HepG2 (cell line): ENCODE measurements around the gene PSMD5. TPM values are rescaled to one million over a fixed set of nuclear protein-coding genes. Genes with fewer than 3 reads are reported as not detected.
A peak's percentile ranks its signal among the peaks of the same experiment; 100 is the strongest.

ENCODE experiments used
- ATAC-seq: fragments of 200-7000 bp; cut with Tn5 transposase; 3 replicates; pipeline ENCODE4 v1.9.1; 2020; ENCODE audit warnings: mild to moderate bottlenecking, moderate library complexity
- BruUV-seq: library from RNA; stranded (reverse); fragments of 400-500 nt; replicated peaks from 2 replicates; lab custom pipeline; 2021; lab: Mats Ljungman, UMichigan
- CTCF ChIA-PET: fragments of 300-600 bp; formaldehyde crosslinking; extraction: SDS; loops from one replicate; lab custom pipeline; 2021; ENCODE audit warnings: low total read pairs, inconsistent platforms, low intra/inter-chr PET ratio; lab: Yijun Ruan, JAX
- POLR2A ChIA-PET: fragments of 350-600 bp; sonication (Branson Sonifier 250); formaldehyde crosslinking; loops from one replicate; lab custom pipeline; 2020; ENCODE audit warnings: antibody characterized with exemption, inconsistent platforms; lab: Yijun Ruan, JAX
- DNase-seq: peaks from one replicate; pipeline ENCODE4 v3.0.0-alpha.2; 2015; ENCODE audit warnings: low spot score
- FAIRE-seq: peaks from 3 replicates; lab custom pipeline; 2011; peaks lifted over from hg19 to GRCh38; lab: Jason Lieb, UNC
- H2AFZ ChIP-seq: one replicate; pipeline ENCODE4 v1.6.1; 2011; ENCODE audit warnings: low read length, inconsistent platforms
- H3K27ac ChIP-seq: fragments of 300-600 bp; 3 replicates; pipeline ENCODE4 v1.8.0; 2011; ENCODE audit warnings: mixed run types, mild to moderate bottlenecking, mixed read lengths, low read length, inconsistent platforms; ENCODE audit not compliant: insufficient read depth; ENCODE audit errors: extremely low read length
- H3K27me3 ChIP-seq, 2 experiments: fragments of 200-600 bp in 1 of 2; 2 replicates in 1 of 2; 3 replicates in 1 of 2; pipeline versions ENCODE4 v1.6.0 to v1.8.0; 2011; ENCODE audit warnings: low read length in 2 of 2, mild to moderate bottlenecking in 2 of 2, moderate library complexity in 2 of 2, inconsistent platforms in 1 of 2; ENCODE audit not compliant: insufficient read depth in 2 of 2, control insufficient read depth in 1 of 2
- H3K36me3 ChIP-seq, 2 experiments: fragments of 200-600 bp in 1 of 2; replicated peaks in 1 of 2; 2 replicates in 1 of 2; 3 replicates in 1 of 2; pipeline versions ENCODE4 v1.5.1 to v1.8.0; 2011; ENCODE audit warnings: low read length in 2 of 2, inconsistent platforms in 1 of 2; ENCODE audit not compliant: insufficient read depth in 2 of 2, control insufficient read depth in 1 of 2
- H3K4me1 ChIP-seq: 2 replicates; pipeline ENCODE4 v1.5.1; 2012; ENCODE audit warnings: low read length, inconsistent platforms; ENCODE audit not compliant: insufficient read depth
- H3K4me2 ChIP-seq: 2 replicates; pipeline ENCODE4 v1.6.0; 2011; ENCODE audit warnings: low read depth, low read length, inconsistent platforms
- H3K4me3 ChIP-seq, 3 experiments: fragments of 200-600 bp in 1 of 3; sonication (generic), shearing (Covaris generic) in 1 of 3; replicated peaks in 1 of 3; 2 replicates each; pipeline ENCODE4 v1.5.1; 2011 to 2016; ENCODE audit warnings: low read length in 3 of 3, inconsistent platforms in 2 of 3, low read depth in 2 of 3, mild to moderate bottlenecking in 2 of 3, control low read depth in 1 of 3, mixed read lengths in 1 of 3; ENCODE audit not compliant: insufficient read depth in 1 of 3
- H3K79me2 ChIP-seq: one replicate; pipeline ENCODE4 v1.6.1; 2011; ENCODE audit warnings: low read length, inconsistent platforms; ENCODE audit not compliant: insufficient read depth
- H3K9ac ChIP-seq: 2 replicates; pipeline ENCODE4 v1.6.0; 2011; ENCODE audit warnings: mild to moderate bottlenecking, low read depth, low read length, inconsistent platforms; ENCODE audit not compliant: insufficient read depth
- H3K9me3 ChIP-seq: 2 replicates; pipeline ENCODE4 v1.5.1; 2012; ENCODE audit warnings: mild to moderate bottlenecking, low read length
- H4K20me1 ChIP-seq: 2 replicates; pipeline ENCODE4 v1.6.0; 2011; ENCODE audit warnings: inconsistent platforms, mild to moderate bottlenecking, low read length, moderate library complexity; ENCODE audit not compliant: insufficient read depth
- EZH2 ChIP-seq: conservative IDR thresholded peaks from 2 replicates; pipeline ENCODE4 v1.6.1; 2012; ENCODE audit warnings: mild to moderate bottlenecking, low read depth, low read length, moderate library complexity
- HES4 ChIP-seq: sonication (generic); formaldehyde crosslinking; IDR thresholded peaks from 2 replicates; pipeline ENCODE4 v1.9.0; 2021; ENCODE audit warnings: mild to moderate bottlenecking, missing genetic modification reagents, borderline replicate concordance
- SALL2 ChIP-seq: sonication (generic); formaldehyde crosslinking; IDR thresholded peaks from 2 replicates; pipeline ENCODE4 v1.8.1; 2023; ENCODE audit warnings: mild to moderate bottlenecking, missing genetic modification reagents, inconsistent platforms
- SKI ChIP-seq: fragments of 450-650 bp; IDR thresholded peaks from one replicate; pipeline ENCODE4 v1.6.1; 2018; ENCODE audit warnings: mild to moderate bottlenecking; ENCODE audit not compliant: partially characterized antibody
- ZBTB42 ChIP-seq: sonication (generic); formaldehyde crosslinking; IDR thresholded peaks from 2 replicates; pipeline ENCODE4 v1.5.0; 2020; ENCODE audit warnings: mild to moderate bottlenecking, missing genetic modification reagents
- ZNF354B ChIP-seq: sonication (generic); formaldehyde crosslinking; IDR thresholded peaks from 2 replicates; pipeline ENCODE4 v1.8.0; 2022; ENCODE audit warnings: mild to moderate bottlenecking, missing genetic modification reagents
- WGBS: methylation state at CpG from one replicate; pipeline ENCODE4 v1.1.6; 2017; ENCODE audit warnings: low lambda C conversion rate; 5-methylcytosine and 5-hydroxymethylcytosine counted together
- in situ Hi-C: cut with HindIII; loops from 2 replicates; pipeline ENCODE4 v1.10.0; 2017; ENCODE audit warnings: low pct_unique_long_range_greater_than_20kb; ENCODE audit not compliant: extremely low pct_ligation_motif_present
- intact Hi-C: fragments of 100-400 bp; cut with micrococcal nuclease; formaldehyde crosslinking; loops from one replicate; pipeline ENCODE4 v1.10.0; 2022; ENCODE audit not compliant: unreplicated experiment
- polyA plus RNA-seq, 8 experiments: library from polyadenylated mRNA; depleted of rRNA in 3 of 8; stranded (reverse) in 7 of 8; unstranded in 1 of 8; fragments of >200 nt; fragmentation: Illumina TruSeq in 4 of 8; extraction: Trizol in 4 of 8; gene quantifications; 2 replicates each; pipeline versions ENCODE4 v1.2.1 to v1.2.3, GENCODE V29; 2011 to 2016; ENCODE audit warnings: low read depth in 4 of 8, missing spikeins in 1 of 8, mixed read lengths in 1 of 8; ENCODE audit not compliant: insufficient read depth in 1 of 8
- total RNA-seq, 5 experiments: library from RNA; depleted of rRNA; stranded (reverse); fragments of >200 nt; fragmentation: Illumina TruSeq; extraction: Trizol; gene quantifications; 2 replicates each; pipeline ENCODE4 v1.2.3, GENCODE V29; 2016; ENCODE audit warnings: low read depth in 1 of 5
- TF ChIP-seq, protein P1 (sequence below): sonication (generic); formaldehyde crosslinking; IDR thresholded peaks from 2 replicates; pipeline ENCODE4 v1.8.0; 2023; ENCODE audit warnings: mild to moderate bottlenecking, missing genetic modification reagents
- TF ChIP-seq, protein P2 (sequence below): sonication (generic); formaldehyde crosslinking; IDR thresholded peaks from 2 replicates; pipeline ENCODE4; 2020; ENCODE audit warnings: missing genetic modification reagents, mild to moderate bottlenecking, borderline replicate concordance
- TF ChIP-seq, protein P3 (sequence below): IDR thresholded peaks from 2 replicates; pipeline ENCODE4 v1.6.1; 2012; ENCODE audit warnings: low read depth, low read length, improper control_type of control experiment
- TF ChIP-seq, protein P4 (sequence below): sonication (generic); formaldehyde crosslinking; conservative IDR thresholded peaks from 2 replicates; pipeline ENCODE4 v1.8.1; 2023; ENCODE audit warnings: missing genetic modification reagents
- TF ChIP-seq, protein P5 (sequence below): sonication (generic); formaldehyde crosslinking; IDR thresholded peaks from 2 replicates; pipeline ENCODE4 v1.4.0; 2020; ENCODE audit warnings: missing genetic modification reagents, borderline replicate concordance

Gene PSMD5
- total and polyA plus RNA-seq, 2 of the 13 experiments (the other 11 are each of a cell fraction or from before 2014, with no cell fraction given): 12.7 to 18.1 TPM

DNA sequence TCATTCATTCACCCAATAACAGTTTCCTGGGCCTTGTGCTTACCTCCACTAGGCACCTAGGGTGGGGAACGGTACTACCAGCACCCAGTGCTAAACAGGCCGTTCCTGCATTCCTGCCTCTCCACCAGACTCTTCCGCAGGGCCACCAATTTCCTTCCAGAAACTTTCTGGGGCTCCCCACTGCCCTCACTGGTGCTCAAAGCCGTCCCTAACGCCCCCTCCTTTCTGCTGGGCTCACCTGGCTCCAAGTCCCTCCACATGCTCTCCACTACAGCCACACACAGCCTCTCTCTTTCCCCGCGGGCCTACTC, 32.9 kb upstream of the PSMD5 start (continued):
- TF ChIP-seq, protein P1, sequence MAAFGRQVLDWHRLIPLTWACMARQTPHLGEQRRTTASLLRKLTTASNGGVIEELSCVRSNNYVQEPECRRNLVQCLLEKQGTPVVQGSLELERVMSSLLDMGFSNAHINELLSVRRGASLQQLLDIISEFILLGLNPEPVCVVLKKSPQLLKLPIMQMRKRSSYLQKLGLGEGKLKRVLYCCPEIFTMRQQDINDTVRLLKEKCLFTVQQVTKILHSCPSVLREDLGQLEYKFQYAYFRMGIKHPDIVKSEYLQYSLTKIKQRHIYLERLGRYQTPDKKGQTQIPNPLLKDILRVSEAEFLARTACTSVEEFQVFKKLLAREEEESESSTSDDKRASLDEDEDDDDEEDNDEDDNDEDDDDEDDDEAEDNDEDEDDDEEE (CRISPR knock-in tag): 0 out of 2 replicates have a peak, but pooled peaks have one; percentile 28
- TF ChIP-seq, protein P2, sequence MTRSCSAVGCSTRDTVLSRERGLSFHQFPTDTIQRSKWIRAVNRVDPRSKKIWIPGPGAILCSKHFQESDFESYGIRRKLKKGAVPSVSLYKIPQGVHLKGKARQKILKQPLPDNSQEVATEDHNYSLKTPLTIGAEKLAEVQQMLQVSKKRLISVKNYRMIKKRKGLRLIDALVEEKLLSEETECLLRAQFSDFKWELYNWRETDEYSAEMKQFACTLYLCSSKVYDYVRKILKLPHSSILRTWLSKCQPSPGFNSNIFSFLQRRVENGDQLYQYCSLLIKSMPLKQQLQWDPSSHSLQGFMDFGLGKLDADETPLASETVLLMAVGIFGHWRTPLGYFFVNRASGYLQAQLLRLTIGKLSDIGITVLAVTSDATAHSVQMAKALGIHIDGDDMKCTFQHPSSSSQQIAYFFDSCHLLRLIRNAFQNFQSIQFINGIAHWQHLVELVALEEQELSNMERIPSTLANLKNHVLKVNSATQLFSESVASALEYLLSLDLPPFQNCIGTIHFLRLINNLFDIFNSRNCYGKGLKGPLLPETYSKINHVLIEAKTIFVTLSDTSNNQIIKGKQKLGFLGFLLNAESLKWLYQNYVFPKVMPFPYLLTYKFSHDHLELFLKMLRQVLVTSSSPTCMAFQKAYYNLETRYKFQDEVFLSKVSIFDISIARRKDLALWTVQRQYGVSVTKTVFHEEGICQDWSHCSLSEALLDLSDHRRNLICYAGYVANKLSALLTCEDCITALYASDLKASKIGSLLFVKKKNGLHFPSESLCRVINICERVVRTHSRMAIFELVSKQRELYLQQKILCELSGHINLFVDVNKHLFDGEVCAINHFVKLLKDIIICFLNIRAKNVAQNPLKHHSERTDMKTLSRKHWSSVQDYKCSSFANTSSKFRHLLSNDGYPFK (CRISPR knock-in tag): 0 out of 2 replicates have a peak, but pooled peaks have one; percentile 24
- no peak for TF ChIP-seq ZNF354B (CRISPR knock-in tag)
- TF ChIP-seq, protein P3, sequence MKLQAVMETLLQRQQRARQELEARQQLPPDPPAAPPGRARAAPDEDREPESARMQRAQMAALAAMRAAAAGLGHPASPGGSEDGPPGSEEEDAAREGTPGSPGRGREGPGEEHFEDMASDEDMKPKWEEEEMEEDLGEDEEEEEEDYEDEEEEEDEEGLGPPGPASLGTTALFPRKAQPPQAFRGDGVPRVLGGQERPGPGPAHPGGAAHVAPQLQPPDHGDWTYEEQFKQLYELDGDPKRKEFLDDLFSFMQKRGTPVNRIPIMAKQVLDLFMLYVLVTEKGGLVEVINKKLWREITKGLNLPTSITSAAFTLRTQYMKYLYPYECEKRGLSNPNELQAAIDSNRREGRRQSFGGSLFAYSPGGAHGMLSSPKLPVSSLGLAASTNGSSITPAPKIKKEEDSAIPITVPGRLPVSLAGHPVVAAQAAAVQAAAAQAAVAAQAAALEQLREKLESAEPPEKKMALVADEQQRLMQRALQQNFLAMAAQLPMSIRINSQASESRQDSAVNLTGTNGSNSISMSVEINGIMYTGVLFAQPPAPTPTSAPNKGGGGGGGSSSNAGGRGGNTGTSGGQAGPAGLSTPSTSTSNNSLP: no peak

DNA sequence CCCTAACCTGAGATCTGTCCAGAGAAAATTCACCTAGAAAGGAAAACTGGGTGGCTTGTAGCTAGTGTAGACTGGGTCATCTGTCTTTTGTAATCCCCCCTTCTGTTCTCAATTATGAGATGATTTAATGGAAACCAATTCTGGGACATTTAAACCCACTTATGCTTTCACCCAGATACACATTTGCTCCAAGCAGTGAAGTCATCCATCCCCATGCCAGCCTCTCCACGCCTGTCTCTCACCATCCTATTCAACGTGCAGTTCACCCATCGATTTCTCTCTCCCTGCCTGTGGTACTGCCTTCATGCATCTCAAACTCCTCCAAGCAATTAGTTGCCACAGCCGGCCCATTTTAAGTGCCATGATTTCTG, 32.5 kb upstream of the PSMD5 start:
- POLR2A ChIA-PET: no interaction called here
- H3K4me3 ChIP-seq: peak overlapping the region; percentile 77 to 87 (median 86); a peak in 4 of 6 replicates
- no peak for TF ChIP-seq ZBTB42
- TF ChIP-seq, protein P4, sequence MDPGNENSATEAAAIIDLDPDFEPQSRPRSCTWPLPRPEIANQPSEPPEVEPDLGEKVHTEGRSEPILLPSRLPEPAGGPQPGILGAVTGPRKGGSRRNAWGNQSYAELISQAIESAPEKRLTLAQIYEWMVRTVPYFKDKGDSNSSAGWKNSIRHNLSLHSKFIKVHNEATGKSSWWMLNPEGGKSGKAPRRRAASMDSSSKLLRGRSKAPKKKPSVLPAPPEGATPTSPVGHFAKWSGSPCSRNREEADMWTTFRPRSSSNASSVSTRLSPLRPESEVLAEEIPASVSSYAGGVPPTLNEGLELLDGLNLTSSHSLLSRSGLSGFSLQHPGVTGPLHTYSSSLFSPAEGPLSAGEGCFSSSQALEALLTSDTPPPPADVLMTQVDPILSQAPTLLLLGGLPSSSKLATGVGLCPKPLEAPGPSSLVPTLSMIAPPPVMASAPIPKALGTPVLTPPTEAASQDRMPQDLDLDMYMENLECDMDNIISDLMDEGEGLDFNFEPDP (CRISPR knock-in tag): no peak
- no peak for TF ChIP-seq HES4 (CRISPR knock-in tag)
- TF ChIP-seq EZH2: no peak
- TF ChIP-seq, protein P5, sequence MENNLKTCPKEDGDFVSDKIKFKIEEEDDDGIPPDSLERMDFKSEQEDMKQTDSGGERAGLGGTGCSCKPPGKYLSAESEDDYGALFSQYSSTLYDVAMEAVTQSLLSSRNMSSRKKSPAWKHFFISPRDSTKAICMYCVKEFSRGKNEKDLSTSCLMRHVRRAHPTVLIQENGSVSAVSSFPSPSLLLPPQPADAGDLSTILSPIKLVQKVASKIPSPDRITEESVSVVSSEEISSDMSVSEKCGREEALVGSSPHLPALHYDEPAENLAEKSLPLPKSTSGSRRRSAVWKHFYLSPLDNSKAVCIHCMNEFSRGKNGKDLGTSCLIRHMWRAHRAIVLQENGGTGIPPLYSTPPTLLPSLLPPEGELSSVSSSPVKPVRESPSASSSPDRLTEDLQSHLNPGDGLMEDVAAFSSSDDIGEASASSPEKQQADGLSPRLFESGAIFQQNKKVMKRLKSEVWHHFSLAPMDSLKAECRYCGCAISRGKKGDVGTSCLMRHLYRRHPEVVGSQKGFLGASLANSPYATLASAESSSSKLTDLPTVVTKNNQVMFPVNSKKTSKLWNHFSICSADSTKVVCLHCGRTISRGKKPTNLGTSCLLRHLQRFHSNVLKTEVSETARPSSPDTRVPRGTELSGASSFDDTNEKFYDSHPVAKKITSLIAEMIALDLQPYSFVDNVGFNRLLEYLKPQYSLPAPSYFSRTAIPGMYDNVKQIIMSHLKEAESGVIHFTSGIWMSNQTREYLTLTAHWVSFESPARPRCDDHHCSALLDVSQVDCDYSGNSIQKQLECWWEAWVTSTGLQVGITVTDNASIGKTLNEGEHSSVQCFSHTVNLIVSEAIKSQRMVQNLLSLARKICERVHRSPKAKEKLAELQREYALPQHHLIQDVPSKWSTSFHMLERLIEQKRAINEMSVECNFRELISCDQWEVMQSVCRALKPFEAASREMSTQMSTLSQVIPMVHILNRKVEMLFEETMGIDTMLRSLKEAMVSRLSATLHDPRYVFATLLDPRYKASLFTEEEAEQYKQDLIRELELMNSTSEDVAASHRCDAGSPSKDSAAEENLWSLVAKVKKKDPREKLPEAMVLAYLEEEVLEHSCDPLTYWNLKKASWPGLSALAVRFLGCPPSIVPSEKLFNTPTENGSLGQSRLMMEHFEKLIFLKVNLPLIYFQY (CRISPR knock-in tag): no peak
- TF ChIP-seq SALL2 (CRISPR knock-in tag): no peak
- TF ChIP-seq SKI: no peak

More for the DNA sequence above, 32.5 kb upstream of the PSMD5 start:
- Histone ChIP-seq H4K20me1 (no peaks in the 10 kb centered on the region), H3K27ac (peak overlapping the region; percentile 96), H3K36me3 (peaks cover 11 to 38% of the 10 kb centered on the region in 2 experiments; a peak in 4 of 5 replicates), H3K27me3 (no peaks in the 10 kb centered on the region; a peak in 1 of 5 replicates), H2AFZ (no peak overlapping the region), H3K9me3 (no peaks in the 10 kb centered on the region), H3K4me2 (peak overlapping the region; percentile 88), H3K4me1 (peaks cover 45% of the 10 kb centered on the region), H3K79me2 (peaks cover 14% of the 10 kb centered on the region), H3K9ac (peak overlapping the region; percentile 72; the same call in 1 of the 2 replicates)
- CTCF ChIA-PET: no interaction called here
- intact Hi-C loops: loop anchor here (5.0 kb wide), 1 partner anchor 118 kb away; no protein-coding TSS in a partner anchor
- in situ Hi-C loops: no loop called here
- 86% methylated on average over 4 of the region's 4 CpGs for WGBS
- DNase-seq (no peak), ATAC-seq (no peak), FAIRE-seq (no peak)
- BruUV-seq: no TSS peak
